CD4-positive, alpha-beta T cell treated with Interferon alpha-2 for 1 hour (primary cell): ENCODE measurements around the gene KLHL42.
A peak's percentile ranks its signal among the peaks of the same experiment; 100 is the strongest.
"Not testable (repeated sequence)": the region's sequence is repeated elsewhere in the genome, so short reads cannot be mapped to it uniquely, and the experiment has no call there.

Experiments used
- DNase-seq, 2 donors: peaks; one replicate each; pipeline ENCODE4 v3.0.0-alpha.2; 2020 to 2022

The KLHL42 gene

DNA sequence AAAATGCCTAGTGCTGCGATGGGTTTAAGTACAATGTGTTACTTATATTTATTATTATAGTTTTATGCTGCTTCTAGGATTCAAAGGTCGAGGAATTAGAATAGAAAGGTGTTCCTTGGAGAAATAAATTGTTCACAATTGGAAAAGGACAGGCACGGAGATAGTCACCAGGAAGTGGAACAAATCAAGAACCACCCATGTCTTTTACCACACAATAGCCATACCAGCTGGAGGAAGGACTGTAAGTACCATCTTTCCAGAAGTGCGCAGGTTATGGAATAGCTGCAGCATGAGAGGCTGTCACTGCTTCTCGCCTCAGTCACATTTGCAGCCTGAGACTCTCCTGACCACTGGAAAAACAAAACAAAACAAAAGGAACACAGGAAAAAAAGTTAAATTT, 40.5 kb downstream of the KLHL42 start:
- DNase-seq = no peak

- DNase-seq = peak; percentile 16 to 71
Measured at GRCh38 chr12:27821259-27821973, 41.4 kb downstream of the KLHL42 start.

- peak; percentile 32 to 66 for DNase-seq
Measured at GRCh38 chr12:27822076-27822712, 42.2 kb downstream of the KLHL42 start.

DNA sequence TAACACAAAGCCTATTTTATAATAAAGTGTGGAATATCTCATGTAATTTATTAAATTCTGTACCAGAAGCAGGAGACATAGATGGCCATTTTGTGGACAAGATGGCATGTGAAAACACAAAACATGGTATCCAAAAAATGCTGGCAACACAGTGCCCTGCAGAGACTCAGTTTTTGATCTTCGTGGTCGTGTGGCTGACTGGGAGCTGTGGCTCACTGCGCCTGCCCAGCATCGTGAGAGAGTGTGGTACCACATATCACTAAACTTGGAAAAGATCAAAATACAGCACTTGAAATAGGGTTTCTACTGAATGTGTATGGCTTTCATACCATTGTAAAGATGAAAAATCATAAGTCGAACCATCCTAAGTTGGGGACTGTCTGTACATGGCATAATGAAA, 43.0 kb downstream of the KLHL42 start:
- DNase-seq = no peak

DNA sequence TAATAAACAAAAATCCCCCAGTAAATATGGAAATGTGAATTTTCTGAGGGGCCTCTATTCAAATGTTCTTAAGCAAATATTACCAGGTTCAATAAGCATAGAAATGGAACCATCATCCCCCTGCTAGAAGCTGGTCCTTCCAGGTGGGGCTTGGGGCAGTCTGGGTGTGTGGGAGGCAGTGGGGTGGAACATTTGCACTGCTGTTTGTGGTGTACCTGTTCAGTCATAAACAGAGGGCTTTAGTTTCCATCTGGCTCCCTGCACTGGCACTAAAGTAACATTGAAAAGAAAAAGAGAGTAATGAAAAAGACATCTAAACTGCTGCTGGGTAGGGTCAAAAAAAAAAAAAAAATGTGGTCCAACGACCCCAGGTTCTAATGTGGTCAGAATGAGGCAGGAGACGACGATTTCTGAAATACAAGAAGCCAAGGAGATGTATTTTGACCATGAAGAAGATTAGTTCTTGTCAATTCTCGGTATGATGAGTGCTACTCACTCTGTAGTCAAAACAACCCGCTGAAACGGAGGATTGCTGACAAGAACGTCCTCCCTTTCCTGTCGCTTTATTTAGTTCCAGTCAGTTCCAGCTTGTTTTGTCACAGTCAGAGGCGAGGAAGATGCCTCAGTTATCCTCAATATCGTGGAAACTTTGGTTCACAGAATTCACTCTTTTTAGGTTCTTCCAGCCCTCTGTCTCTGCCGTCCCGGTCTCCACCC, 44.3 kb downstream of the KLHL42 start:
- no peak for DNase-seq

DNA sequence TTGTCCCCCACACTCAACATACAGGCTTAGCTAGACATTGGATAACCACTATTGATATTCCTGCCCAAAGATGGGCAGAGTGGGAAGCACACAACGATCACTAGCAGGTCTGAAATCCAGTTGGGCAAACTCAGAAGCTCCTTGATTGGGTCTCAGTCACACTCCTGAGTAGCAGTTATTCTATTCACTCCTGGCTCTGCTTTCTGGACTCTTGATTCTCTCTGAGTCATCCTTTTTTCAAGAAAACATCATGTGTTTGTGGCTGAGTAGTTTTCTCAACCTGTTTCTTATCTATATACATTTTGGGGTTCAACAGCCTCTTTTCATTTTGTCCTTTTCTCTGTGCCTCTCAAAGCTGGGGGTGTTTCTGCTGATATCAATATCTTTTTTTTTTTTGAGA, 46.0 kb downstream of the KLHL42 start:
- no peak for DNase-seq

DNA sequence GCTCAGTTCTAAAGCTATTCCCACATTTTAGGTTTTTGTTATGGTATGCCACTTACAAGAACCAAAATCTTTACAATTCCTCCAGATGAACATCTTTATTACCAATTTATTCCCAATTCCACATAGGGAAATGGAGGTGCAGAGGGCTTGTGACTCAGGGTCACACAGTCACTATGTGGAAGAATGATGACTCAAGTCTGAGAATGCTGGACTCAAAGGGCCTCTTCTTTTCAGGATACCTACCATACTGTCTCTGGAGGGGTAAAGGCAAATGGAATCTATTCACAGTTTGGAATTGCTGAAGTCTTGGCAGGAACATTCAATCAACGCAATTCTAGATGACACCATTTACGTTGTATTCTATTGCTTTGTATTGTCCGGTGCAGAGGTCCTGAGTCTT, 48.2 kb downstream of the KLHL42 start:
- no peak for DNase-seq

DNA sequence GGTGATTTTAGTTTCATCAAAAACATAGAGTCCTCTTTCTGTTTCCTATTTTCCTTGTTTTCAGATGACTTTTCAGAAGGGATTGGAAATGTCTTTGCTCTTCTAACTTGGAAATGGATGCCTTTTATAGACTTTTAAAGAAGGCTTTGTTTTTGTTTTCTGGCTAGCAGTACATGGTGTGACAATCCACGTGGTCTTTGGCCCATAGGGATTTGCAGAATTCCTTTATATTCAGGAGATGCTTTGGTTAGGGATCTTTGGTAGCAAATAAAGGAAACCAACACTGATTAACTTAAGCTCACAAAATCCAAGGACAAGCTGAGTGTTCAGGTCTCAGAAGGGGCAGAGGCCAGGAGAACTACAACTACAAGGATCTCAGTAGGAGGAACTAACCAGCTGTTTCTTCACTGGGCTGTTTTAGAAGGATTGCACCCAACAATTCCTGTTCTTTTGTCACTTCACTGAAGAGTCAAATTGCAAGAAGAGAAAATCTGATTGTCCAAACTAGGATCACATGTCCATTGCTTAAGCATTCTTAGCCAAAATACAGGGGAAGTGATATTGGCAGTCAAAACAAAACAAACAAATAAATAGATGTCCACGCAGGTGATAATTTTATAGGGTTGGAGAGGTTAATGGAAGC, 58.6 kb downstream of the KLHL42 start:
- DNase-seq = no peak

- DNase-seq = no peak
Measured at GRCh38 chr12:27840229-27840999, 60.4 kb downstream of the KLHL42 start.

DNA sequence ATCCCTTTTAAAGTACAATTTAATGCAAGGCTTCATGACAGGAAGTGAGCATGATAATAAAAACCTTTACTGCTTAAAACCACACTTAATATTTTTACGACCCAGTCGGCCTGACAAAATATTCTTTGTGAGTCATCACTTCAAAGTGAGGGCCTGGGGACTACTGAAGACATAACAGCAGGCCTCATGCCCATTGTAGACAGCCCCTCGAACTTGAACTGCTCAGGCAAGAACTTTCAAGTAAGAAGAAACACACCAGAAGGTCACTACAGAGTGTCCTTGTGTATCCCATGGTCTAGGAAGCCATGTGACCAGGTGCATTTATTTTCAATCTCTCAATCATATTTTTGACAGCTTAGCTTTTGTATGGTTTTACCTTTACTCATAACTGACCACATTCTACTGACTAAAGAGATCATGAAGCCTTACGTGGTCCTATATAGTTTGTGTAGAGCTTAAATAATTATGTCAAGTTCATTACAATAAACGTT, 61.4 kb downstream of the KLHL42 start:
- DNase-seq = no peak

DNA sequence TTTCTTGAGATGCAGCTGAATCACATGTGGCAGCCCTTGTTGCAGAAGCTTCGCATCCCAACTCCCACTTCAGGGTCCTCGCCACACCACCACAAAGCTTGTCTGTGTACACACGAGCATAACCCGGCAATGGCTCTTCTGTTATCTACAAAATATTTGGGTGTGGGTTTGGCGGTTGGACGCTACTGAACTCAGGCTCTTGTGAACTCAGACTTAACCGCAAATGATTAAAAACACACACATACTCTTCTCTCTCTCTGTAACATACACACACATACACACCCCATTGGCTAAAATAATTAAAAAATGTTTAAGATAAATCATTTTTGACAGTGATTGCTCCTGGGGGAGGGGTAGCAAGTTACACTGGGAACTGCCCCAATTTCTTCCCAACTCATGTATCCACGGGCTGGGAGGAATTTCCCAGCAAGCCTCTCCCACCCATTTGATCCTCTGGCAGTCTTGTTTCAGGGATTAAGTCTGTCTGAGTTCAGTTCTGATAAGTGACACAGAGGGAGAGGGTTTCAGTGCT, 63.7 kb downstream of the KLHL42 start:
- DNase-seq = no peak

DNA sequence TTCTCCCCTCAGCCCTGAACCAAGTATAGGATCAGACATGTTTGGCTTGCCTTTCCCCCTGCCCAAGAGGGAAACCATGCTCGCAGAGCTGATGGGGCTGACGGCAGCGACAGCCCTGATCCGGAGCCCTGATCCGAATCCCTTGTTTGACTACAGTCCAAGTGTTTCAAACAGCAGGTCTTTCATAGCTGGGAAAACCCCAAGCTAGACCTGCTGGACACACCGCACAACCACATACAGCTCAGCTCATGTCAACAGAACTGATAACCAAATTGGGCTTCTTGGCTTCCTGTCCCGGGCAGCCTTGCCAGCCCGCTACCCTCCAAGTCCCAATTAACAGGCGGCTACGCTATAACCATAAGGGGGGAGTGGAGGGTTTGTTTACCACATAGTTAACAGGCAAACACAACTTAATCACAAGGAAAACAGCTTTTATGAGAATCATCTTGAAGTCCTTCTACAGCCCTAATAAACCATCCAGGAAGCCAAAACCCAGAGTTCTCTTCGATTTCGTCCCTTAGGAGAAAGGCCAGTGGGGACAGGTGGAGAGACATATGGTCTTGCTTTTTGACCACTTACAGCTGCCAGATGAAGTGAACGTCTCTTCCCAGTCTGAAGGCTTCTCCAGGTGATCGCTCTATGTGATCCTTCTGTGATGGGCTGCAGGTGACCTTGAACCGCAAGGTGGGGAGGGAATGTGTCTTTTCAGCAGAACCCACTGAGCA, 64.5 kb downstream of the KLHL42 start:
- DNase-seq = no peak

DNA sequence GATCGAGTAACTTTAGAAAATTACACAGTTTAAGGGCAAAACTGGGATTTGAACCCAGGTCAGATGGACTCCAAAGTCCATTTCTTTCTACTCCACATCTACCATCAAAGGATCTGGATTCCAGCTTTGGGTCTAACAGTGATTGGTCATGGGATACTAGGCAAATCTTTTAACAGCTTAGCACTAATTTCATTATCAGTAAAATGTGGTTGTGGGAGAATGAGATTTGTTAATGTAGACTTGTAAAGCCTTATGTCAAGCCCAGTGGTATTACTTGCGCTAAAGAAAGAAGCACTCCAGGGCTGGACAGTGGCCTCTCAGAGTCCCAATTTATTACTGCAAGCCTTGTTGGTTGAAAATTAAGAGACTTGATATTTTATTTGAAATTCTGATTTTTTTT, 65.2 kb downstream of the KLHL42 start:
- DNase-seq = no peak

- DNase-seq = not testable (repeated sequence)
Measured at GRCh38 chr12:27845706-27846105, 65.7 kb downstream of the KLHL42 start.

DNA sequence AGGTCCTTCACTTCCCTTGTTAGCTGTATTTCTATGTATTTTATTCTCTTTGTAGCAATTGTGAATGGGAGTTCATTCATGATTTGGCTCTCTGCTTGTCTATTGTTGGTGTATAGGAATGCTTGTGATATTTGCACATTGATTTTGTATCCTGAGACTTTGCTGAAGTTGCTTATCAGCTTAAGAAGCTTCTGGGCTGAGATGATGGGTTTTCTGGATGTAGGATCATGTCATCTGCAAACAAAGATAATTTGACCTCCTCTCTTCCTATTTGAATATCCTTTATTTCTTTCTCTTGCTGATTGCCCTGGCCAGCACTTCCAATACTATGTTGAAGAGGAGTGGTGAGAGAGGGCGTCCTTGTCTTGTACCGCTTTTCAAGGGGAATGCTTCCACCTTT, 67.3 kb downstream of the KLHL42 start:
- not testable (repeated sequence) for DNase-seq

- no peak for DNase-seq
Measured at GRCh38 chr12:27851311-27851710, 71.3 kb downstream of the KLHL42 start.

GRCh38 chr12:27852117-27852516, 72.1 kb downstream of the KLHL42 start:
- DNase-seq = no peak
